HG03558 (cell line): ENCODE measurements around the gene NR2F6.

ENCODE experiments used
- ATAC-seq: cut with Tn5 transposase; IDR thresholded peaks from one replicate; pipeline ENCODE4 v1.9.1; 2021; ENCODE audit warnings: moderate number of reproducible peaks; ENCODE audit not compliant: unreplicated experiment; ENCODE audit errors: extremely low read depth

Gene NR2F6

DNA sequence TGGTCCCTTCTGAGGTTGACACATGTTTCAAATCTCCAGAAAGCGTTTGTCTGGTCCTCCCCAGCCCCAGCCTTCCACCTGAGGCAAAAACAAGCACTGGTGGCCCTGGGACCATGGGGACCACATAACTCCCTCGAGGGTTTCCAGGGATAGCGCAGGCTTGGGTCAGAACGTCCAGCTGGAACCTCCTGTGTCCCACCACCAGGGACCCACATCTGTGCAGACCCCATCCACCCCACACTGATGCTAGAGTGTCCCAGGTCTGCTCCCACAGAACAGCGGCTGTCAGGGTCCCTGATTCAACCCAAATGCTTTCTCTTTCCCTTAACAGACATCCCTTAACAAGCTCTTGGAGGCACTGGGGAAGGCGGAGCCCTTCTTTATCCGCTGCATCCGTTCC lies 60.1 kb downstream of the NR2F6 start:
- no peak for ATAC-seq

DNA sequence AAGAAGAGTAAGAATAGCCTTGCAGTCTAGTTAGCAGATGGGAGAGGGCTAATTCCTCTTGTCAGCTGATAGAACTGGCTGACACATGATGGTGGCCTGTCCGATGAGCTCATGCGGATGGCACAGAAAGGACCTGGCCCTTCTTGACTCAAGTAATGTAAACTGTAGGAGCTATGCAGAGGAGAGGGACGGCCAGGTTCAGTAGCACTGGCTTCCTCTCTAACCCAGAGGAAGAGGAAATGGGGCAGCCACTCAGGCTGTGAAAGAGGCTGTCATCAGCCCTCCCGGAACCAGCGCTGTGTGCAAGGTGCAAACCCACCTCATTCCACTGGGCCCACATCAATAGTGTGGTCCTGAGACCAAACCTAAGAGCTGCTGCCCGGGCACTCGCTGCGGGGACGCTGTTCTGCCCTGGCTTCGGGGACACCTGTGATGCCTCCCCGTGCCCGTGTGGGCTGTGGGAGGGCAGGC lies 61.3 kb downstream of the NR2F6 start:
- ATAC-seq, result no peak

DNA sequence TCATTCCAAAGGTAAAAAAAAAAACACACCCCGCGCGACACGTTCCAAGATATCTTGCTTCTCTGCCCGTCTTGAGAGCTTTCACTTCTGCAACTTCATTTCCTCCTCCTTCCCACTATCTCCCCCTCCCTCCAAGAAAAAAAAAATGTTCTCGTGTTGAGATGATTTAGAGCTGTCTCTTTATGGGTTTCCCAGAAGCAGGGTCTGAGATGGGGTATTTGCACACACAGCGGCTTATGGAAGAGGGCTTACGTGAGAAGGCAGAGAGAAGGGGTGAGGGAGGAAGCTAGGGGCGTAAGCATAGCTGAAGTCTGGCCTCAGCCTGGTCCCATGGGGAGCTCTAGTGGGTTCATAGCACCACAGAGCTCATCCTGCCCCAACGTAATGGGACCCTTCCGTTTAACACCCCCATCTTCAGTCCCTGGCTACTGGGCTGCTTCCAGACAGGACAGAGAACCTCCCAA lies 61.8 kb downstream of the NR2F6 start:
- ATAC-seq, result no peak

DNA sequence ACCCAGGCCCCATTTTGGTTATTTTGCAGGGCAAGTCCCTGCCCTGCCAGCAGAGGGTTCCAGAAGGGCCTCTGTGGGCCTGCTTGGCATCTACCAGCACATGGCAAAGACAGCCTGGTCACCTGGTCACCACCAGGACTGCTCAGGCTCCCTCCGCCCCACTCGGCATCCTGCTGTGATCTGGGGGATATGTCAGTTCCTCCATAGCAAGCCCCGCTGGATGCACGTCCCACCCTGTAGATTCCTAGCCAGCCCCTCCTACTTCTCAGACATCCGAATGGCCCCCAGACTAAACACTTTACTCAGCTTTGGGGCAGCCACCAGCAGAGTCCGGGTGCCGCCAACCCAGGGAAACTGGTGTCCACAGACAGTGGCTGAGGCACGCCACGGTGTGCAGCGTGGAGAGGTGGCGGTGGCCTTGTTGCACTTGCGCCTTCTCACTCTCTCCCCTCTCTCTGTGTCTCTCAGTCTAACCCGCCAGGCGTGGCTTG lies 62.4 kb downstream of the NR2F6 start:
- ATAC-seq, result no peak
